GM18526 (cell line): ENCODE results near the gene PCARE.

Experiments used
- POLR2A ChIP-seq: IDR thresholded peaks from 3 replicates; pipeline ENCODE4 v1.6.1; 2011; ENCODE audit not compliant: insufficient read length; ENCODE audit errors: extremely low read depth

PCARE gene

DNA sequence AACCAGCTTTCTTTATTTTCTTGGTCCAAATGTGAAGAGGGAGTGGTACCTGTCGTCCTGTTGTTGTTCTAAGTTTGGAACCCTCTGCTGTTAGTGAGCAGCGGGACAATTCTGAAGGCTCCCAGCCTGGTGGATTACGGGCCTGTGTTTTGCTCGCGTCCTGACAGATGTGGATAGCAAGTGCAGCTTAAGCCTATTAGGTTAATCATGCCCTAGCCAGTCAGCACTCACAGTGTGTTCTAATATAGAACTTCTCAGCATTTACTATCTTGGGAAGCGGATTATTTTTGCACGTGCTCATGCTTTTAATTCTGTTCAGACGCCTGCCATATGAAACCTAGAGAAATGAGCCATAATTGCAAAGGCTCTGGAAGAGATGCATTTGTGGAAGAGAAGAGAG lies at the start of gene PCARE:
Gene PCARE (minus strand): TSS at position 113 of the 400 bp plus-strand sequence. CDS start 262 bp downstream, outside the sequence.
- no peak for TF ChIP-seq POLR2A

GRCh38 chr2:29123617-29124349 lies 49.5 kb upstream of the PCARE start:
- no peak for TF ChIP-seq POLR2A

DNA sequence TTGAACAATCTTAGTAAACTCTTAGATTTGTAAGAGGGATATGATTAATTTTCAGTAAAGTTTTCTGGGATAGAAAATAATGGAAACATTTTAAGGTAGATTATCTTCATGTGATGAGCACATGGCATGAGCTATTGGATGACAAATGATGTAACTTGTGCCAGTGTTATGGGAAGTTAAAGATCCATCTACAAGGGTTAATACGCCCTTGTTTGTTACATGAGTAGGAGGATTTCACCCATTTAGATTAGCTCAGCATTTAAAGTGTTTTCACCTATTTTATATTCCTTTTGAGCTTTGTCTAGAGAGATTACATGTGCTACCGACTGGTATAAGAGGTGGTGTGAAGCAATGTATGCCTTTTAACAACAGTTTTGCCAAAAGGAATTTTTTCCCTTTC lies 46.5 kb upstream of the PCARE start:
- no peak for TF ChIP-seq POLR2A

- no peak for TF ChIP-seq POLR2A
Measured at GRCh38 chr2:29119211-29119610, 44.9 kb upstream of the PCARE start.

GRCh38 chr2:29117636-29118303 lies 43.4 kb upstream of the PCARE start:
- no peak for TF ChIP-seq POLR2A

DNA sequence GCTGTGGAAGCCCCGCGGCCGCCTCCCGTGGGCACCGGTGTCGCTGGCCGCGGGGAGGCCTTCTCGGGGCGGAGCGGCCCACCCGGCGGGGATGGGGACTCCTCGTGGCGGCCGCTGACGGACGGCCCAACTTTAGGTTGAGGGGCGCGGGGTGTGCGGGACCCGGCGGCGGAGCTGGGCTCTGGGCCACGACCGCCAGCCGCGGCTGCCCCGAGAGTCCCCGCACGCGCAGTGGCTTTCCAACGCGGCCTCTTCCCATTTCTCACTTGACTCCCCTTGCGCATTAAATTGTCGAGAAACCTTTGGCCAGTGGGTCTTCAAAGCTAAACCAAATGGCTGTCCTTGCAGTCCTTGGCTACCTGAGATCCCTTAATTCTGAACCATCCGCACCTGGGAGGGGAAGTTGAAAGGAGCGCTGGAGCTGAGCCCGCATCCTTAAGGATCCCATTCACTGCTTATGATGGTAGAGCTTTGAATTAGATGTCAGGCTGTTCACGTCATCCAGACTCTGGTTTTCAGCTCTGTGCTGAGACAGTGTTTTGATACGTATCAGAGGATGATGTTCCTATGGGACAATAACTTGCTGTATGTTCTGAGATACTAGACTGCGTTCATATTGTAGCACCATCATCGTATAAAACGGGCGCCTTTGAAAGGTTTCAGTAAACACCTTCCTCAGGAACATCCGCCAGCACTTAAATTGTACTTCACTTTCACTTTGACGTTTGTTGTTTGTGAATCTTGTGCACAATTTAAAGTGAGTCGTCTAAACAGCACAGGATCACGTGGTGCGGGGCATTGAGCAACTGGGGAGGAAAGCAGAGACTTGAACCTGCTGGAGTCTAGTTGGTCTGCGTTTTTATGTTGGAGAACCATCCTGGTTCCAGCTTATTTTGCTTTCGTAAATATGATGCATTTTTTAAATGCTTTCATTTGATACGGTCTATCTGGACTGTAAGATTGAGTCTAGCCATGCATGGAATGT lies 41.8 kb upstream of the PCARE start:
- no peak for TF ChIP-seq POLR2A

DNA sequence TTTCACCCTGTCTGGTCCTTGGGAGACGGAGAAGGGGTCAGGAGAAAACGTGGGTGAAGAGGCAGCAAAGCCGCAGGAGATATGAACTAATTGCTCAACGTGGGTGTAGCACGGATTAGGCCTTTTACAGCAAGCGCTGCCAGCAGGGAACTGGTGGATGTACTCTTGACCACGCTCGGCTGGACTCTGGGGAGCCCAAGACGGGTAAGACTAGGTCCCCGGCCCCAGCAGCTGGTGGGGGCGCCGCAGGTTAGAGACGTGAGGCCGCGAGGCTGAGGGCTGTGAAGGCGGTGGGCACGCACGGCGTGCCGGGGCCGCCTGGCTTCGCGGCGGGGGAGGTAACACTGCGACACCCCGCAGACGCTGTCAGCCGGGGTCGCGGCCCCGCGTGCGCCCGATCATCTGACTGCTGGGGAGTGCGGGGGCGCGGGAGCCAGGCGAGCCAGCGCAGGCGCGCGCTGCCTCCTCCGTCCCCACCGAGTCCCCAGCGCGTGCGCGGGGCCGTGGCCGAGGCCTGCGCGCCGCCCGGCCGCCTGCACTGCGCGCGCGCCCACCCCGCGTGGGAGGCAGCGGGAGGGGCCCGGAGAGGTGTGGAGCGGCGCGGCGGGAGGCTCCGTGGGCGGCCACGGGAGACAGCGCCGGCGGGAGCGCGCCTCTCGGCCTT lies 40.8 kb upstream of the PCARE start, which contains the start of gene CLIP4:
Gene CLIP4 (plus strand): TSS at position 470 of the 664 bp plus-strand sequence. CDS start 5,974 bp downstream, outside the sequence.
- no peak for TF ChIP-seq POLR2A

- no peak for TF ChIP-seq POLR2A
Measured at GRCh38 chr2:29114586-29114945, 40.2 kb upstream of the PCARE start.

GRCh38 chr2:29113891-29114321 lies 39.6 kb upstream of the PCARE start:
- no peak for TF ChIP-seq POLR2A

GRCh38 chr2:29113027-29113686 lies 38.8 kb upstream of the PCARE start:
- TF ChIP-seq POLR2A = no peak

DNA sequence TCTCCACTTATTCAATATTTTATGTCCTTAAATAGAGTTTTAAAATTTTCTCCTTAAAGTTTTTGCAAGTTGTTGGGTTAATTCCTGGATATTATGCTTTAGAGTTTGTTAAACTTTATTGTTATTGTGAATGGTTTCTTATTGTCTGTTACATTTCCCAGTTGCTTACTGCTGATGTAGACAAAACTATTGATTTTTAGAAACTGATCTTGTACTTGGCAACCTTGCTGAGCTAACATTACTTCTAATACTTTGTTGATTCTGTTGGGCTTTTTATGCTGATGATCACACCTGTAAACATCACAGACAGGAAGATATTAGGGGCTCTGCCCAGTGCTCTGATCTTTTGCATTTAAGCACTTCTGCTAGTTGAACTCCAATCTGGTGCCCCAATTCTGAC lies 38.1 kb upstream of the PCARE start:
- TF ChIP-seq POLR2A = no peak

- no peak for TF ChIP-seq POLR2A
Measured at GRCh38 chr2:29110916-29111535, 36.7 kb upstream of the PCARE start.

- no peak for TF ChIP-seq POLR2A
Measured at GRCh38 chr2:29109246-29109645, 34.9 kb upstream of the PCARE start.

DNA sequence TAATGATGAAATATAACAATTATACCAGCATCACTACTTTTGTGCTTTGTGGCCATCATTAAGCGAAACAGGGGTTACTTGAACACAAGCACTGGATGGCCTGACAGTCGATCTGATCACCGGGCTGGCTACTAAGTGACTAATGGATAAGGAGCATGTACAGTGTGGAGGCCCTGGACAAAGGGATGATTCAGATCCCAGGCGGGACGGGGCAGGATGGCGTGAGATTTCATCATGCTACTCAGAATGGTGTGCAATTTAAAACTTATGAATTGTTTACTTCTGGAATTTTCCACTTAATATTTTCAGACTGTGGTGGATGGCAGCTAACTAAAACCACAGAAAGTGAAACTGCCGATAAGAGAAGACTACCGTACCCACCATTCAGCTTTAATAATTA lies 33.9 kb upstream of the PCARE start:
- TF ChIP-seq POLR2A = no peak

GRCh38 chr2:29106980-29107388 lies 32.7 kb upstream of the PCARE start:
- no peak for TF ChIP-seq POLR2A
